ACC112 (cell line): Measurements from ENCODE around the gene PPP1R14C.
A peak's percentile ranks its signal among the peaks of the same experiment; 100 is the strongest.

Experiments
- H2AFZ ChIP-seq: fragments of 200-600 bp; sonication (generic); one replicate; pipeline ENCODE4 v1.6.0; 2017; ENCODE audit warnings: antibody characterized with exemption, low read length; ENCODE audit not compliant: unreplicated experiment
- H3K27ac ChIP-seq: fragments of 200-600 bp; sonication (generic); 2 replicates; pipeline ENCODE4 v1.5.1; 2014; ENCODE audit warnings: low read depth, mild to moderate bottlenecking, antibody characterized with exemption, low read length, moderate library complexity
- H3K27me3 ChIP-seq: fragments of 200-600 bp; sonication (generic); 2 replicates; pipeline ENCODE4 v1.6.1; 2014; ENCODE audit warnings: mild to moderate bottlenecking, antibody characterized with exemption, low read length, moderate library complexity, mixed read lengths; ENCODE audit not compliant: insufficient read depth
- H3K36me3 ChIP-seq: fragments of 200-600 bp; sonication (generic); 2 replicates; pipeline ENCODE4 v1.6.1; 2016; ENCODE audit warnings: mild to moderate bottlenecking, antibody characterized with exemption, low read length, moderate library complexity, mixed read lengths; ENCODE audit not compliant: insufficient read depth
- H3K4me1 ChIP-seq: fragments of 200-600 bp; sonication (generic); one replicate; pipeline ENCODE4 v1.6.1; 2016; ENCODE audit warnings: low read length, mixed read lengths; ENCODE audit not compliant: insufficient read depth, unreplicated experiment, control insufficient read depth
- H3K4me3 ChIP-seq: fragments of 200-600 bp; sonication (generic); 2 replicates; pipeline ENCODE4 v1.5.1; 2014; ENCODE audit warnings: mild to moderate bottlenecking, low read depth, low read length
- H3K79me2 ChIP-seq: fragments of 200-600 bp; sonication (generic); one replicate; pipeline ENCODE4 v1.6.0; 2016; ENCODE audit warnings: low read length; ENCODE audit not compliant: control insufficient read depth, unreplicated experiment, insufficient read depth

The PPP1R14C gene

DNA sequence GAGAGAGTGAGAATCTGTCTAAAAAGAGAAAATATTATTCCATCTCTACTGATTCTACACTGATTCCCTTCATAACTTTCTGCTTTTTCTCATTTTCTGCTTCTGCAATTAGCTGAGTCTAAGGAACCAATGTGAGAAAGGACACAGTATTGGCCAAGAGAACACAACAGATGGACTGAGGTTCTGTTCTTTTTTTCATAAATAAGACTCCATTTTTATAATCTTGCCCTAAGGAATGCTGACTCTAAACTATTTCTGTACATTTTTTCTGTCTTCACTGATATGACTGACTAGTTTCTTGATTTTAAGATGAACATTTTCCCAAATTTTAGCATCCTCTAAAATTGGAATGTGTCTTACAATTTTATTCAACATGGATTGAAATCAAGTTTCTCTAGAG, 138.9 kb downstream of the PPP1R14C start:
- Histone ChIP-seq H3K4me3 (no peak overlapping the region), H2AFZ (no peak overlapping the region), H3K4me1 (no peaks in the 10 kb centered on the region), H3K27ac (no peak overlapping the region), H3K27me3 (peaks cover 22% of the 10 kb centered on the region), H3K79me2 (no peaks in the 10 kb centered on the region), H3K36me3 (no peaks in the 10 kb centered on the region)

DNA sequence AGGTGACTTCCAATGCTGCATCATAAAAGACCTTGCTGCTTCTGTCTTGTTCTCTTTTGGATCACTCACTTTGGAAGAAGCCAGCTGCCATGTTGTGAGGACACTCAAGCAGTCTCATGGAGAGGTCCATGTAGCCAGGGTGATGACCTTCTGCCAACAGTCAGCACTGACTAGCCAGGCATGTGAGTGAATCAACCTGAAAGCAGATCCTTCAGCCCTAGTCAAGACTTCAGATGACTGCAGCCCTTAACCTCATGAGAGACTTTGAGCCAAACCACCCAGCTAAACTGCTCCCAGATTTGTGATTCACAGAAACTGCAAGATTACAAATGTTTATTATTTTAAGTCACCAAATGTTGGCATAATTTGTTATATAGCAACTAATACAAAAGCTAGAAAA, 140.0 kb downstream of the PPP1R14C start:
- Histone ChIP-seq H3K79me2 (no peaks in the 10 kb centered on the region), H3K27me3 (peaks cover 24% of the 10 kb centered on the region), H2AFZ (no peak overlapping the region), H3K27ac (no peak overlapping the region), H3K4me3 (no peak overlapping the region), H3K4me1 (no peaks in the 10 kb centered on the region), H3K36me3 (no peaks in the 10 kb centered on the region)

DNA sequence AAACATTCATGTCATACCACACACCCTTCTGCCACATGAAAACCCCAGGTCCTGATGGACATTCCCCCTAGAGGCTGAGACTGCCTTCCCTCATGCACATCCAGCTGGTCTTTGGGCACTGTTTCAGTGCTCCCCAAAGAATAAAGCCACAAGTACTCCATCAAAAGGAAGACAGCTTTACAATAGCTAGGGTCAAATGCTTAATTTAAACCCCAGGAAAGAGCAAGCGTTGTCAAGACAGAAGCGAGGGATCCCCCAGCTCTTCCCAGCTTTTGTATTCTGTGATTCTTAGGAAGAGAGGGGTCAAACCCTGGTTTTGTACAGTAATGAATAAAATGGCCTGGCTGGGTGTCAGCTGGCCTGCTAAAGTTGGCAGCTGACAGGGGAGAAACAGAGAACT, 143.6 kb downstream of the PPP1R14C start:
- Histone ChIP-seq H3K79me2 (no peaks in the 10 kb centered on the region), H3K36me3 (no peaks in the 10 kb centered on the region), H3K27me3 (peaks cover 24% of the 10 kb centered on the region), H2AFZ (no peak overlapping the region), H3K4me1 (peaks cover 3% of the 10 kb centered on the region), H3K27ac (no peak overlapping the region), H3K4me3 (no peak overlapping the region)

DNA sequence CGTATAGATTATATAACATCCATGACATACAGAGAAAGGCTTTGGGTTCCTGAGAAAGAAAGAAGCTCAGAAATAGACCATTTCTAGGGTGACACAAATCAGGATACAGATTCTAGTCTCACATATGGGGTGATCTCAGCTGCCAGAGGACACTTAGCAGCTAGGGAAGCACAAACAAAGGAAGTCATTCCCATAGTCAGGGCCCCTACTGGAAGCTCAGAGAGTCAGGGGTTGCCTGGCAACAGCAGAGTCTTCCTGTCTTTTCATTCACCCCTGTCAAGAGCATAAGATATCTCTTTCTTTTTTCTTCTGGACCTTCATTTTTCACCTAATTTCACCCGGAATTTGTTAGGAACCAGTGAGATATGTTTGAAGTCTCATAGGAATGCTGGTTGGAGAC, 144.1 kb downstream of the PPP1R14C start:
- peaks cover 3% of the 10 kb centered on the region for H3K4me1 ChIP-seq
- no peaks in the 10 kb centered on the region for H3K79me2 ChIP-seq
- H3K36me3 ChIP-seq = no peaks in the 10 kb centered on the region
- no peak overlapping the region for H3K4me3 ChIP-seq
- H2AFZ ChIP-seq = no peak overlapping the region
- H3K27ac ChIP-seq = no peak overlapping the region
- peaks cover 24% of the 10 kb centered on the region for H3K27me3 ChIP-seq

DNA sequence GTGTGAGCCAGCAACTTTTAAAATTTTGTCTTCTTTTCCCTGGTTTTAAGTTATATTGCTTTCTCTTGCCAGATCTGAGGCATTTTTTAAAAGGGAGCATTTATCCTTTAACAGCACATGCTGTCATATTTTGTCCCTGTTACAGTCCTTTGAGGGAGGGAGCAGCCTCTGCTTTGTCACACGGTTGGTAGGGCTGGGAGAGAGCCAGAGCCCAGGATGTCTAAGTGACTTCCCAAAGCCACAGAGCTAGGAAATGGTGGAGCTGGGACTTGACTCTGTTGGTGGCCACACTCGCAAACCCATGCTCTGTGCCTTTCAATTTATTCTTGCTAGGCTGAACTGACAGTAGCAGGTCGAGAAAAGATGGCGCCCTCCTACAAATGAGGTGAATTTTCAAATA, 145.6 kb downstream of the PPP1R14C start:
- H3K79me2 ChIP-seq = no peaks in the 10 kb centered on the region
- peaks cover 9% of the 10 kb centered on the region for H3K4me1 ChIP-seq
- no peak overlapping the region for H3K27ac ChIP-seq
- H3K36me3 ChIP-seq = no peaks in the 10 kb centered on the region
- no peak overlapping the region for H3K4me3 ChIP-seq
- H2AFZ ChIP-seq = no peak overlapping the region
- H3K27me3 ChIP-seq = peaks cover 24% of the 10 kb centered on the region

- H2AFZ ChIP-seq = no peak overlapping the region
Measured at GRCh38 chr6:150289454-150290071, 146.7 kb downstream of the PPP1R14C start.

DNA sequence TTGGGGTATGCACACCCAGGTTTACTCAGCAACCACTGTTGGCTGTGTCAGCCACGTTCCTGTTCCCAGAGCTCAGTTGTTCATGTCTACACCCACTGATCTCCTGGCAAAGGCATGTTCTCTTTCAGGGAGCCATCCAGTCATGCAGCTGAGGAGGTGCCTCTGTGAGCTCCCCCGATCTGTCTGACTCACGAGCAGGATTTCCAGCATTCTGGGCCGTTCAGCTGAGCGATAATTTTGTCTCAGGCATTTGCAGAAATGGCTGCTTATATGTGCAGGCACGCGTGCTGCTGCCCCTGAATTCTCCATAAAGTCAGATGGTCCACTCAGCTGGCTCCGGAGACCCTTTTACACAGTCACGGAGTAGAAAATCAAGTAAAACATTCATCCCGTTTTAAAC, 147.6 kb downstream of the PPP1R14C start:
- peaks cover 17% of the 10 kb centered on the region for H3K4me1 ChIP-seq
- H2AFZ ChIP-seq = no peak overlapping the region
- no peak overlapping the region for H3K27ac ChIP-seq
- no peaks in the 10 kb centered on the region for H3K79me2 ChIP-seq
- peaks cover 16% of the 10 kb centered on the region for H3K27me3 ChIP-seq
- H3K36me3 ChIP-seq = no peaks in the 10 kb centered on the region
- H3K4me3 ChIP-seq = no peak overlapping the region

More at GRCh38 chr6:150289454-150290071, 146.7 kb downstream of the PPP1R14C start:
- Histone ChIP-seq H3K79me2 (no peaks in the 10 kb centered on the region), H3K4me3 (no peak overlapping the region), H3K36me3 (no peaks in the 10 kb centered on the region), H3K27ac (no peak overlapping the region), H3K27me3 (peaks cover 22% of the 10 kb centered on the region), H3K4me1 (peaks cover 17% of the 10 kb centered on the region)

- H3K27me3 ChIP-seq = no peaks in the 10 kb centered on the region
- H3K4me1 ChIP-seq = peaks cover 17% of the 10 kb centered on the region
- no peak overlapping the region for H2AFZ ChIP-seq
- no peaks in the 10 kb centered on the region for H3K36me3 ChIP-seq
- no peak overlapping the region for H3K27ac ChIP-seq
- H3K4me3 ChIP-seq = no peak overlapping the region
- H3K79me2 ChIP-seq = no peaks in the 10 kb centered on the region
Measured at GRCh38 chr6:150291968-150292710, 149.3 kb downstream of the PPP1R14C start.

GRCh38 chr6:150293019-150293418, 150.2 kb downstream of the PPP1R14C start:
- Histone ChIP-seq H3K79me2 (no peaks in the 10 kb centered on the region), H3K4me1 (peaks cover 17% of the 10 kb centered on the region), H2AFZ (peak overlapping the region; percentile 48), H3K27ac (peak overlapping the region; percentile 59), H3K4me3 (no peak overlapping the region), H3K27me3 (no peaks in the 10 kb centered on the region), H3K36me3 (no peaks in the 10 kb centered on the region)

- H3K27ac ChIP-seq = peak overlapping the region; percentile 59
- H3K4me1 ChIP-seq = peaks cover 17% of the 10 kb centered on the region
- H3K4me3 ChIP-seq = no peak overlapping the region
- H2AFZ ChIP-seq = peak overlapping the region; percentile 55
- no peaks in the 10 kb centered on the region for H3K36me3 ChIP-seq
- no peaks in the 10 kb centered on the region for H3K27me3 ChIP-seq
- H3K79me2 ChIP-seq = no peaks in the 10 kb centered on the region
Measured at GRCh38 chr6:150293423-150294173, 150.8 kb downstream of the PPP1R14C start.
